BLaER1 treated with 17β-estradiol and CSF1 and Interleukin-3, amounts not matched to agents 10 nM and 100 nM (cell line): Measurements from ENCODE around the gene QSER1.

Experiments used
- H3K27ac ChIP-seq, 11 experiments: shearing (Covaris generic); formaldehyde crosslinking; 2 replicates each; pipeline ENCODE4 v1.8.1; 2022
- H3K27me3 ChIP-seq, 11 experiments: shearing (Covaris generic); formaldehyde crosslinking; 2 replicates each; pipeline ENCODE4 v1.8.1; 2022
- H3K36me3 ChIP-seq, 11 experiments: shearing (Covaris generic); formaldehyde crosslinking; 2 replicates each; pipeline ENCODE4 v1.8.1; 2022
- H3K4me1 ChIP-seq, 10 experiments: shearing (Covaris generic); formaldehyde crosslinking; 2 replicates each; pipeline ENCODE4 v1.8.1; 2022
- H3K4me2 ChIP-seq, 11 experiments: shearing (Covaris generic); formaldehyde crosslinking; 2 replicates each; pipeline ENCODE4 v1.8.1; 2022
- H3K4me3 ChIP-seq, 10 experiments: shearing (Covaris generic); formaldehyde crosslinking; 2 replicates each; pipeline ENCODE4 v1.8.1; 2022
- H3K9ac ChIP-seq, 11 experiments: shearing (Covaris generic); formaldehyde crosslinking; 2 replicates each; pipeline ENCODE4 v1.8.1; 2022
- H3K9me3 ChIP-seq, 11 experiments: shearing (Covaris generic); formaldehyde crosslinking; replicated peaks in 1 of 11; 2 replicates each; pipeline ENCODE4 v1.8.1; 2022
- H4K20me1 ChIP-seq, 11 experiments: shearing (Covaris generic); formaldehyde crosslinking; 2 replicates each; pipeline ENCODE4 v1.8.1; 2022
- Cebpa-rat ChIP-seq, 11 experiments: shearing (Covaris generic); IDR thresholded peaks; 2 replicates each; pipeline ENCODE4 v1.8.1; 2022

Gene QSER1

GRCh38 chr11:33016654-33017053 is 124.0 kb downstream of the QSER1 start:
- peaks cover 10 to 19% (median 13%) of the 10 kb centered on the region in 10 experiments for H3K4me1 ChIP-seq
- no peak for TF ChIP-seq Cebpa-rat (IDR thresholded peaks at IDR 0.05)
- no peak overlapping the region for H3K4me2 ChIP-seq
- peaks cover 0 to 4% (median 0%) of the 10 kb centered on the region in 11 experiments; a peak in 1 of 22 replicates for H3K36me3 ChIP-seq
- peaks cover 8 to 18% (median 12%) of the 10 kb centered on the region in 11 experiments; a peak in 21 of 22 replicates for H3K27me3 ChIP-seq
- no peak overlapping the region for H3K9ac ChIP-seq
- H3K4me3 ChIP-seq, result no peak overlapping the region
- H3K9me3 ChIP-seq, result peaks cover 10 to 17% (median 14%) of the 10 kb centered on the region in 11 experiments; a peak in 20 of 22 replicates
- H3K27ac ChIP-seq, result no peak overlapping the region
- no peaks in the 10 kb centered on the region for H4K20me1 ChIP-seq

DNA sequence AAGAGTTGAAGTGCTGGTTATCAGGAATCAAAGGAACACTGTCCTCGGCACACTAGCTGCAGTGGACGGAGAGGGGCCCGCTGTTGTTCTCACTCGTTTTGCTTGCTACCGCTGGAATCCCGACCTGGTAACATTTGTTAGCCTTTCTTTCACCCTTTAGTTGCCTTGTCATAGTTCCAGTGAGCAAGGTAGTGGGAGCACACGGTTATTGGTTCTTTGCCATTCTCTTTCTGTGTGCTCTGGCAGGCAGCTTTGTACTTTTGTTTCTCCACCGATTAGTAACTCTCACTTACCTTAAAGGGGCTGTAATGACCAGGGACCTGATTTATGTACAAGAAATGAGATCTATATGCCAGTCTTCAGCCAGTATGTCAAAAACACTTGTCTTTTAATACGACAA is 124.9 kb downstream of the QSER1 start:
- no peaks in the 10 kb centered on the region for H4K20me1 ChIP-seq
- no peak overlapping the region for H3K27ac ChIP-seq
- no peak overlapping the region for H3K4me3 ChIP-seq
- peaks cover 10 to 17% (median 14%) of the 10 kb centered on the region in 11 experiments; a peak in 20 of 22 replicates for H3K9me3 ChIP-seq
- peaks cover 2 to 10% (median 5%) of the 10 kb centered on the region in 10 experiments; a peak in 19 of 20 replicates for H3K4me1 ChIP-seq
- TF ChIP-seq Cebpa-rat (IDR thresholded peaks at IDR 0.05), result no peak
- no peak overlapping the region for H3K4me2 ChIP-seq
- H3K36me3 ChIP-seq, result peaks cover 0 to 4% (median 0%) of the 10 kb centered on the region in 11 experiments; a peak in 1 of 22 replicates
- no peak overlapping the region for H3K9ac ChIP-seq
- H3K27me3 ChIP-seq, result peaks cover 8 to 18% (median 12%) of the 10 kb centered on the region in 11 experiments; a peak in 21 of 22 replicates

- Histone ChIP-seq H3K9me3 (peaks cover 10 to 17% (median 14%) of the 10 kb centered on the region in 11 experiments; a peak in 20 of 22 replicates), H3K27ac (no peak overlapping the region), H3K4me2 (no peak overlapping the region), H3K9ac (no peak overlapping the region), H4K20me1 (no peaks in the 10 kb centered on the region), H3K27me3 (peaks cover 8 to 18% (median 12%) of the 10 kb centered on the region in 11 experiments; a peak in 21 of 22 replicates), H3K36me3 (peaks cover 0 to 4% (median 0%) of the 10 kb centered on the region in 11 experiments; a peak in 1 of 22 replicates), H3K4me1 (peaks cover 0 to 10% (median 3%) of the 10 kb centered on the region in 10 experiments; a peak in 5 of 20 replicates), H3K4me3 (no peak overlapping the region)
- no peak for TF ChIP-seq Cebpa-rat (IDR thresholded peaks at IDR 0.05)
Measured at GRCh38 chr11:33017965-33018364, 125.4 kb downstream of the QSER1 start.

DNA sequence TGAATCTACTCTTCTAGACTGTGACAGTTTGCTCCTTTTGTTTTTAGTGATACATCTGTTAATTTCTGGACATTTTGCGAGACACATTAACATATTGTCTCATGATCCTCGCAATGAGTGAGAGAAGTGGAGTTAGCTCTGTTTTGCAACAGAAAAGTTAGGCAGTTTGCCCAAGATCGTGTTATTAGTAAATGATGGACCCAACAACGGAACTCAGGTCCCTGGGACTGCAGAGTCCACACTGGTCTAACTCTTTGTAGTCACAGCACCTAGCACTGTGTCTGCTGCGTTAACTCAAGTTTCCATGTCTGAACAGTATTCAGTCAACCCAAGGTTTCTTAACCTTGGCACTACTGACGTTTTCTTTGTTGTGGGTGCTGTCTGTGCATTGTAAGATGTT is 126.2 kb downstream of the QSER1 start:
- H3K4me3 ChIP-seq, result no peak overlapping the region
- H4K20me1 ChIP-seq, result no peaks in the 10 kb centered on the region
- no peak overlapping the region for H3K27ac ChIP-seq
- H3K27me3 ChIP-seq, result peaks cover 8 to 18% (median 12%) of the 10 kb centered on the region in 11 experiments; a peak in 21 of 22 replicates
- H3K9ac ChIP-seq, result no peak overlapping the region
- no peak for TF ChIP-seq Cebpa-rat (IDR thresholded peaks at IDR 0.05)
- peaks cover 10 to 17% (median 14%) of the 10 kb centered on the region in 11 experiments; a peak in 20 of 22 replicates for H3K9me3 ChIP-seq
- H3K4me1 ChIP-seq, result peaks cover 0 to 10% (median 3%) of the 10 kb centered on the region in 10 experiments; a peak in 5 of 20 replicates
- peaks cover 0 to 4% (median 0%) of the 10 kb centered on the region in 11 experiments; a peak in 1 of 22 replicates for H3K36me3 ChIP-seq
- no peak overlapping the region for H3K4me2 ChIP-seq

- Histone ChIP-seq H3K36me3 (no peaks in the 10 kb centered on the region), H3K9ac (no peak overlapping the region), H3K9me3 (peaks cover 0 to 2% (median 0%) of the 10 kb centered on the region in 11 experiments; a peak in 4 of 22 replicates), H3K4me2 (no peak overlapping the region), H3K27ac (no peak overlapping the region), H3K4me3 (no peak overlapping the region), H4K20me1 (no peaks in the 10 kb centered on the region), H3K27me3 (peaks cover 0 to 6% (median 3%) of the 10 kb centered on the region in 11 experiments; a peak in 11 of 22 replicates), H3K4me1 (peaks cover 0 to 6% (median 0%) of the 10 kb centered on the region in 10 experiments; a peak in 1 of 20 replicates)
- no peak for TF ChIP-seq Cebpa-rat (IDR thresholded peaks at IDR 0.05)
Measured at GRCh38 chr11:33021501-33021900, 128.9 kb downstream of the QSER1 start.

- H4K20me1 ChIP-seq, result no peaks in the 10 kb centered on the region
- peaks cover 0 to 2% (median 0%) of the 10 kb centered on the region in 11 experiments; a peak in 2 of 22 replicates for H3K27me3 ChIP-seq
- H3K9ac ChIP-seq, result no peak overlapping the region
- H3K4me2 ChIP-seq, result no peak overlapping the region
- H3K36me3 ChIP-seq, result no peaks in the 10 kb centered on the region
- H3K4me3 ChIP-seq, result no peak overlapping the region
- peaks cover 0 to 1% (median 0%) of the 10 kb centered on the region in 10 experiments; a peak in 1 of 20 replicates for H3K4me1 ChIP-seq
- no peaks in the 10 kb centered on the region for H3K9me3 ChIP-seq
- no peak for TF ChIP-seq Cebpa-rat (IDR thresholded peaks at IDR 0.05)
- no peak overlapping the region for H3K27ac ChIP-seq
Measured at GRCh38 chr11:33021937-33022336, 129.3 kb downstream of the QSER1 start.

DNA sequence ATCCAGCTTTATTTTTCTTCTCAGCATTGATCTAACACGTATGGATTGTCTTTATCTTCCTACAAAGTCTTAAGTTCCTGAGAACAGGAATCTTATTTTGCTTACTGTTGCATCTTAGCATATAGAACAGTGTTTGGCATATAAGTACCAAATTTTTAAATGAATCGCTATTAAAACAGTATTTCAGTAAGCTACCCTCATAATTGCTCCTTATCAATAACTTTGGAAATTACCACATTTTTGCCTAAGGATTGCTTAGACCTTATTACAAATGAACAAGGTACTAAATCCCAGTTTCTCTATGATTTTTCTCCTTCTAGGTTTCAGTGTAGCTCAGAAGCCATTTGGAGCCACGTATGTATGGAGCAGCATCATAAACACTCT is 132.7 kb downstream of the QSER1 start:
- H3K27ac ChIP-seq, result no peak overlapping the region
- H3K36me3 ChIP-seq, result no peaks in the 10 kb centered on the region
- no peaks in the 10 kb centered on the region for H3K27me3 ChIP-seq
- no peak for TF ChIP-seq Cebpa-rat (IDR thresholded peaks at IDR 0.05)
- H3K4me3 ChIP-seq, result no peak overlapping the region
- H3K4me1 ChIP-seq, result no peaks in the 10 kb centered on the region; a peak in 1 of 20 replicates
- H3K4me2 ChIP-seq, result no peak overlapping the region
- H3K9ac ChIP-seq, result no peak overlapping the region
- no peaks in the 10 kb centered on the region for H3K9me3 ChIP-seq
- H4K20me1 ChIP-seq, result no peaks in the 10 kb centered on the region

DNA sequence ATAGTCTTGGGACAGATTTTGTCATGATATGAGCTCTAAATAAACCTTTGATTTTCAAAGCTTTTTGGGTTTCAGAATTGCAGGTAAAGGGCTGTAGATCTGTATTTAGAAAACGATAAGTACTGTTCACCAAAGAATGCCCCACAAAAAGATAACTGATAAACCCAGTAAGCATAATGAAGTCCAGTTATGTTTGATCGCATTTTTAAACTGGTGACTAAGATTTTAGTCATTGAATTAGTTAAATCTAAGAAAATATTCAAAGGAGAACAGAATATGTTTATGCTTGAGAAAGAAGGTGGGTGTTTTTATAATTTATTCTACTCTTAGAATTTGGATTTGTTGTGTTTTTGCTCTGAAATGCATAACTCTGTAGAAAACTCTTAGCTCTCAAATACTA is 134.6 kb downstream of the QSER1 start:
- Histone ChIP-seq H3K36me3 (no peaks in the 10 kb centered on the region), H3K9ac (no peak overlapping the region), H3K27me3 (no peaks in the 10 kb centered on the region), H4K20me1 (no peaks in the 10 kb centered on the region), H3K4me2 (no peak overlapping the region), H3K4me1 (no peaks in the 10 kb centered on the region; a peak in 1 of 20 replicates), H3K27ac (no peak overlapping the region), H3K4me3 (no peak overlapping the region), H3K9me3 (no peaks in the 10 kb centered on the region)
- no peak for TF ChIP-seq Cebpa-rat (IDR thresholded peaks at IDR 0.05)

DNA sequence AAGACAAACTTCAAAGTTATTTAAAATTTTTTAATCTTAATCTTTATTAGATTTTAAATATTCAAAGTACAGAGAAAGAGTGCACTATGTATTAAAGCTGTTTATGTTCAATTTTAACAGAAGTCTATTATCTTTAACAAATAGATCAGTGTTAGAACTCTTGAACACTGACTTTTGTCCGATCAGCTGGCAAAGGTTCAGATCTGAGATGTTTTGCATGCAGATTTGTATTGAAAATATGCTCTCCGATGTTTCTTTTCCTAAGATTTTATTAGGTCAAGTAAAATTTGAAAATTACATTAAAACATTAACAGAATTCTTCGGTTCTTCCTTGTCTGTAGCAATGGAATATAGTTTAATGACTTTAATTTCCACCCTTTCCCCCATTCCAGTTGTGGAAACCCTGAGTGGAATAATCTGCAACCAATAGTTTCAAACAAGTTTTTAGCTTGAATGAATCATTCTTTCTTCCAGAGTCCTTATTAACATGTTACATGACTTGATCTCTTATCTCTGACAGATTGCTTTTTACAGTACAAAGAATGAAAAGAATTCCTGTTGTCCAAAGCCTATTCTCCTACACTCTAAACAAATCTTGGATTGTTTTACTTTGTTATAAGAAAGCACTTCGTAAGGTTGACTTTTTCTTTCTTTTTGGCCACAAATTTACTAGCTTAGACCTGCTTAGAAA is 135.4 kb downstream of the QSER1 start:
- no peaks in the 10 kb centered on the region for H4K20me1 ChIP-seq
- H3K27me3 ChIP-seq, result no peaks in the 10 kb centered on the region
- no peaks in the 10 kb centered on the region for H3K9me3 ChIP-seq
- TF ChIP-seq Cebpa-rat (IDR thresholded peaks at IDR 0.05), result no peak
- no peak overlapping the region for H3K4me3 ChIP-seq
- no peak overlapping the region for H3K27ac ChIP-seq
- H3K4me1 ChIP-seq, result no peaks in the 10 kb centered on the region; a peak in 1 of 20 replicates
- H3K9ac ChIP-seq, result no peak overlapping the region
- no peak overlapping the region for H3K4me2 ChIP-seq
- no peaks in the 10 kb centered on the region for H3K36me3 ChIP-seq
